Liver (tissue), 9 donors: ENCODE results near the gene PPIL4. TPM values are rescaled to one million over a fixed set of nuclear protein-coding genes. Genes with fewer than 3 reads are reported as not detected.
"Not testable (repeated sequence)": the region's sequence is repeated elsewhere in the genome, so short reads cannot be mapped to it uniquely, and the experiment has no call there.

ENCODE experiments used
- DNase-seq: peaks from one replicate; pipeline ENCODE4 v3.0.0-alpha.2; 2017; ENCODE audit warnings: low spot score
- H3K27ac ChIP-seq, 2 donors: one replicate each; pipeline ENCODE4 v1.7.0; 2013; ENCODE audit warnings: inconsistent platforms in 2 of 2, low read length in 2 of 2, control low read depth in 1 of 2, low read depth in 1 of 2, mild to moderate bottlenecking in 1 of 2
- H3K27me3 ChIP-seq, 4 donors: one replicate each; pipeline versions ENCODE4 v1.6.1 to v1.7.0; 2013; ENCODE audit warnings: low read length in 3 of 4, inconsistent platforms in 1 of 4, mild to moderate bottlenecking in 1 of 4, moderate library complexity in 1 of 4; ENCODE audit not compliant: control insufficient read depth in 4 of 4, insufficient read depth in 4 of 4
- H3K36me3 ChIP-seq, 4 donors: one replicate each; pipeline versions ENCODE4 v1.6.1 to v1.7.0; 2013; ENCODE audit warnings: low read length in 3 of 4, mild to moderate bottlenecking in 3 of 4, low read depth in 1 of 4, moderate library complexity in 1 of 4; ENCODE audit not compliant: control insufficient read depth in 4 of 4, insufficient read depth in 3 of 4
- H3K4me1 ChIP-seq, 4 donors: one replicate each; pipeline versions ENCODE4 v1.6.1 to v1.7.0; 2013; ENCODE audit warnings: low read length in 3 of 4, mild to moderate bottlenecking in 3 of 4, moderate library complexity in 1 of 4; ENCODE audit not compliant: control insufficient read depth in 4 of 4, insufficient read depth in 4 of 4
- H3K4me3 ChIP-seq, 3 donors: one replicate each; pipeline versions ENCODE4 v1.6.1 to v1.7.0; 2013; ENCODE audit warnings: low read length in 3 of 3, control low read depth in 1 of 3, low read depth in 1 of 3, mild to moderate bottlenecking in 1 of 3
- H3K9ac ChIP-seq, 2 donors: one replicate each; pipeline ENCODE4 v1.7.0; 2013; ENCODE audit warnings: low read length in 2 of 2, mild to moderate bottlenecking in 2 of 2, moderate library complexity in 2 of 2, control low read depth in 1 of 2, low read depth in 1 of 2
- H3K9me3 ChIP-seq, 4 donors: one replicate each; pipeline versions ENCODE4 v1.6.1 to v1.7.0; 2013; ENCODE audit warnings: low read length in 3 of 4; ENCODE audit not compliant: control insufficient read depth in 4 of 4
- ATF3 ChIP-seq: IDR thresholded peaks from 2 replicates; pipeline ENCODE4 v1.6.1; 2016; ENCODE audit warnings: antibody characterized with exemption
- EGR1 ChIP-seq, 2 donors: IDR thresholded peaks; 2 replicates each; pipeline ENCODE4 v1.6.1; 2016 to 2018; ENCODE audit warnings: antibody characterized with exemption in 2 of 2, low read depth in 2 of 2
- GABPA ChIP-seq, 2 donors: IDR thresholded peaks in 1 of 2; conservative IDR thresholded peaks in 1 of 2; 2 replicates each; pipeline ENCODE4 v1.6.1; 2016; ENCODE audit warnings: antibody characterized with exemption in 2 of 2, mild to moderate bottlenecking in 1 of 2, moderate library complexity in 1 of 2
- HNF4A ChIP-seq, 2 donors: conservative IDR thresholded peaks; 2 replicates each; pipeline ENCODE4 v1.6.1; 2016; ENCODE audit warnings: antibody characterized with exemption in 2 of 2, mild to moderate bottlenecking in 2 of 2
- HNF4G ChIP-seq: IDR thresholded peaks from 2 replicates; pipeline ENCODE4 v1.6.1; 2016; ENCODE audit warnings: antibody characterized with exemption
- JUND ChIP-seq, 2 donors: IDR thresholded peaks; 2 replicates each; pipeline ENCODE4 v1.6.1; 2016; ENCODE audit warnings: antibody characterized with exemption in 2 of 2
- MAX ChIP-seq: IDR thresholded peaks from 2 replicates; pipeline ENCODE4 v1.6.1; 2016; ENCODE audit warnings: antibody characterized with exemption
- NR2F2 ChIP-seq: IDR thresholded peaks from 2 replicates; pipeline ENCODE4 v1.6.1; 2016; ENCODE audit warnings: antibody characterized with exemption
- RAD21 ChIP-seq, 2 donors: IDR thresholded peaks; 2 replicates each; pipeline ENCODE4 v1.6.1; 2016; ENCODE audit warnings: antibody characterized with exemption in 2 of 2, mild to moderate bottlenecking in 2 of 2
- RXRA ChIP-seq, 2 donors: IDR thresholded peaks; 2 replicates each; pipeline ENCODE4 v1.6.1; 2017 to 2018; ENCODE audit warnings: antibody characterized with exemption in 2 of 2, mild to moderate bottlenecking in 1 of 2
- SP1 ChIP-seq: IDR thresholded peaks from 2 replicates; pipeline ENCODE4 v1.6.1; 2018; ENCODE audit warnings: antibody characterized with exemption, mild to moderate bottlenecking
- TAF1 ChIP-seq: conservative IDR thresholded peaks from 2 replicates; pipeline ENCODE4 v1.6.1; 2016; ENCODE audit warnings: antibody characterized with exemption, mild to moderate bottlenecking
- YY1 ChIP-seq: IDR thresholded peaks from 2 replicates; pipeline ENCODE4 v1.6.1; 2016; ENCODE audit warnings: antibody characterized with exemption, mild to moderate bottlenecking
- WGBS: extraction: QIAGEN DNeasy Blood & Tissue Kit; methylation state at CpG from one replicate; pipeline ENCODE4 v1.1.7; 2013; 5-methylcytosine and 5-hydroxymethylcytosine counted together
- polyA plus RNA-seq, 2 donors: library from polyadenylated mRNA; stranded (reverse) in 1 of 2; unstranded in 1 of 2; fragments of 200-250 nt in 1 of 2; fragments of >200 nt in 1 of 2; fragmentation: Nextera tagmentation in 1 of 2; extraction: Ambion mirVana in 1 of 2; gene quantifications; one replicate each; pipeline versions ENCODE4 v1.2.1 to v1.2.3, GENCODE V29; 2013 to 2015
- total RNA-seq, 2 donors: library from RNA; depleted of rRNA; stranded (reverse); fragments of >200 nt; gene quantifications; one replicate each; pipeline ENCODE4 v1.2.3, GENCODE V29; 2014
- donor health status: healthy.
- donor health status: healthy.
- donor health status: healthy.
- donor health status: healthy.
- donor health status: healthy.

The PPIL4 gene
- total and polyA plus RNA-seq, 4 donors, result 6.4 to 13.1 (median 9.6) TPM

- H3K9me3 ChIP-seq, result no peaks in the 10 kb centered on the region
- H3K36me3 ChIP-seq, result no peaks in the 10 kb centered on the region
- no peak for TF ChIP-seq YY1
- no peak for TF ChIP-seq EGR1 (IDR thresholded peaks at IDR 0.05; ENCODE audit: low read depth in 2 of 2)
- TF ChIP-seq HNF4G, result no peak
- no peaks in the 10 kb centered on the region for H3K27me3 ChIP-seq
- H3K4me3 ChIP-seq, result no peak overlapping the region
- no peak overlapping the region for H3K9ac ChIP-seq
- no peak for DNase-seq
- peaks cover 0 to 4% (median 0%) of the 10 kb centered on the region in 4 donors for H3K4me1 ChIP-seq
- 91% methylated on average over 2 of the region's 2 CpGs for WGBS
- H3K27ac ChIP-seq, result no peak overlapping the region
Measured at GRCh38 chr6:149468179-149468578, 77.7 kb downstream of the PPIL4 start.

- WGBS, result 80% methylated on average over 4 of the region's 4 CpGs
- Histone ChIP-seq H3K36me3 (no peaks in the 10 kb centered on the region), H3K9me3 (no peaks in the 10 kb centered on the region), H3K4me3 (no peak overlapping the region), H3K27me3 (no peaks in the 10 kb centered on the region), H3K27ac (no peak overlapping the region), H3K9ac (no peak overlapping the region), H3K4me1 (peaks cover 0 to 4% (median 0%) of the 10 kb centered on the region in 4 donors)
- TF ChIP-seq NR2F2 (no peak), RAD21 (IDR thresholded peaks at IDR 0.05) (no peak), SP1 (no peak), HNF4A (conservative IDR thresholded peaks at IDR 0.05) (no peak), ATF3 (no peak)
- no peak for DNase-seq
Measured at GRCh38 chr6:149467265-149467664, 78.6 kb downstream of the PPIL4 start.

DNA sequence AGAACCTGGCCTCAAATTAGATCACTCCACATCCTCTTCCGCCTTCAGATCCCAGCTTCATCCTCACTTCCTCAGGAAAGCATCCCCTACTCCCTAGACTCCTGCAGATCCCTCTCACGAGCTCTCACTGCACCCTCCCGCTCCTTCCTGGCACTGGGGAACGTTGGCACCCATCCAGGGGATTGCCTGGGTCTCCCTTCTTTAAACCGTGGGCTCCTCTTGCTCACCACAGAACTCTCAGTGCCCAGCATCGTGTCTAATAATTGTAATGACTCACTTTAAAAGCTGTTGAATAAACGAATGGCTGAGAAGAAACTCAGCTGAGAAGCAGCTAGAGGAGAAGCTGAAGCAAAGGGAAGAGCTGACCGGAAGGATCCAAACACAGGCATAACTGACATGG, 81.4 kb downstream of the PPIL4 start:
- H3K9me3 ChIP-seq, result no peaks in the 10 kb centered on the region
- WGBS, result 68% methylated on average over 8 of the region's 8 CpGs
- H3K27ac ChIP-seq, result no peak overlapping the region
- no peak for DNase-seq
- H3K4me3 ChIP-seq, result no peak overlapping the region
- no peaks in the 10 kb centered on the region for H3K27me3 ChIP-seq
- no peaks in the 10 kb centered on the region for H3K36me3 ChIP-seq
- TF ChIP-seq MAX (no peak), RAD21 (IDR thresholded peaks at IDR 0.05) (no peak), RXRA (IDR thresholded peaks at IDR 0.05) (no peak), GABPA (IDR thresholded peaks at IDR 0.05 in 1 of 2, conservative IDR thresholded peaks at IDR 0.05 in 1 of 2) (no peak), JUND (IDR thresholded peaks at IDR 0.05) (no peak), HNF4G (no peak), ATF3 (no peak), SP1 (no peak)
- peaks cover 0 to 4% (median 0%) of the 10 kb centered on the region in 4 donors for H3K4me1 ChIP-seq
- no peak overlapping the region for H3K9ac ChIP-seq

DNA sequence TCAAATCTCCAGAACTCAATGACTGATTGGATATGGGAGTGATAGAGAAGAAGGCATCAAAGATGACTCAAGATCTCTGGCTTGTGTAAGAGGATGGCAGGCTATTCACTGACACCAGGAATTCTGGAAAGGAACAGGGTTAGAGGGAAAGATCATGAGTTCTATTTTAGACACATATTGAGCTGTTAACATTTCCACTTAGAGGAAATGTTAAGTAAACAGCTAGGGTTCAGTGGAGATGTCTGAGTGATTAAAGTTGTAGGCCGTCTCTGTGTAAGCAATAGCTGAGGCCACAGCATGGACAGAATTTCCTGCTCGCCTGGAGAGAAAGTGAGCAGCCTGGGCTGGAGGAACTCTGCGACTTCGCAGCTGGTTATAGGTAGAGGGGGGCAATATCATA, 82.1 kb downstream of the PPIL4 start:
- Histone ChIP-seq H3K9me3 (no peaks in the 10 kb centered on the region), H3K27ac (no peak overlapping the region), H3K4me1 (peaks cover 0 to 4% (median 0%) of the 10 kb centered on the region in 4 donors), H3K4me3 (no peak overlapping the region), H3K27me3 (no peaks in the 10 kb centered on the region), H3K36me3 (no peaks in the 10 kb centered on the region), H3K9ac (no peak overlapping the region)
- TF ChIP-seq GABPA (IDR thresholded peaks at IDR 0.05 in 1 of 2, conservative IDR thresholded peaks at IDR 0.05 in 1 of 2) (no peak), ATF3 (no peak), RAD21 (IDR thresholded peaks at IDR 0.05) (no peak), HNF4G (no peak), YY1 (no peak), SP1 (no peak), TAF1 (no peak)
- WGBS, result 66% methylated on average over 4 of the region's 4 CpGs
- no peak for DNase-seq

DNA sequence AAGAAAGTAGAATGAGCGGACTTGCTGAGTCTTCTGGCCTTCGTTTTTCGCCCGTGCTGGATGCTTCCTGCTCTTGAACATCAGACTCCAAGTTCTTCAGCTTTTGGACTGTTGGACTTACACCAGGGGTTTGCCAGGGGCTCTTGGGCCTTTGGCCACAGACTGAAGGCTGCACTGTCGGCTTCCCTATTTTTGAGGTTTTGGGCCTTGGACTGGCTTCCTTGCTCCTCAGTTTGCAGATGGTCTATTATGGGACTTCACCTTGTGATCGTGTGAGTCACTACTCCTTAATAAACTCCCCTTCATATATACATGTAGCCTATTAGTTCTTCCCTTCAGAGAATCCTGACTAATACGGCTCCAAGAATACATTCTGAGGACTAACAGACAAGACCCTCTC, 83.1 kb downstream of the PPIL4 start:
- H3K36me3 ChIP-seq, H3K4me3 ChIP-seq, H3K27ac ChIP-seq, H3K9me3 ChIP-seq, H3K4me1 ChIP-seq, DNase-seq, H3K27me3 ChIP-seq, H3K9ac ChIP-seq: not testable (repeated sequence)
- 90% methylated on average over 7 of the region's 7 CpGs for WGBS
